ENCODE results near the gene SLC35E4. TPM values are rescaled to one million over a fixed set of nuclear protein-coding genes. Genes with fewer than 3 reads are reported as not detected.
A peak's percentile ranks its signal among the peaks of the same experiment; 100 is the strongest.
"Not testable (repeated sequence)": the region's sequence is repeated elsewhere in the genome, so short reads cannot be mapped to it uniquely, and the experiment has no call there.

The SLC35E4 gene
- total and polyA plus RNA-seq, 12 donors: 0.60 to 7.0 (median 3.3) TPM

- peak within 1 kb of the TSS; percentile 24 to 81 (median 52) for H3K4me3 ChIP-seq
- no peaks in the 10 kb centered on the region for H3K9me3 ChIP-seq (replicated peaks in 1 of 3)
- H3K27me3 ChIP-seq: no peaks in the 10 kb centered on the region
- 0 to 1% (median 0%) methylated on average over 40 to 49 of the region's 49 CpGs for WGBS, 4 donors
- TF ChIP-seq CTCF (IDR thresholded peaks at IDR 0.05): no peak
- TF ChIP-seq POLR2A (IDR thresholded peaks at IDR 0.05): peak in 1 of 2 donors; percentile 37
- peaks cover 0 to 24% of the 10 kb centered on the region in 2 donors for H3K36me3 ChIP-seq (replicated peaks in 1 of 2)
- intact Hi-C loops (cut with DNase I): no loop called here
- peak; percentile 95 to 98 (median 97) for DNase-seq
- H3K4me1 ChIP-seq (replicated peaks in 1 of 2): peaks cover 10 to 13% of the 10 kb centered on the region in 2 donors
- peak within 1 kb of the TSS in 4 of 5 donors; percentile 53 to 88 (median 71) for H3K27ac ChIP-seq
These were observed 43.8 kb upstream of the SLC35E4 start, which contains the start of gene PES1 for GRCh38 chr22:30591588-30592359. Gene PES1, minus strand, starts transcription at chr22:30591910. Its CDS starts 77 bp downstream, at chr22:30591833.

- H3K27ac ChIP-seq: peak overlapping the region in 1 of 5 donors; percentile 84
- H3K27me3 ChIP-seq; DNase-seq; intact Hi-C loops (cut with DNase I); H3K9me3 ChIP-seq (replicated peaks in 1 of 3): not testable (repeated sequence)
- peak overlapping the region in 1 of 4 donors; percentile 81 for H3K4me3 ChIP-seq
- H3K4me1 ChIP-seq (replicated peaks in 1 of 2): peaks cover 10 to 13% of the 10 kb centered on the region in 2 donors
- peaks cover 0 to 19% of the 10 kb centered on the region in 2 donors for H3K36me3 ChIP-seq (replicated peaks in 1 of 2)
- 28 to 35% (median 32%) methylated on average over 17 to 18 of the region's 18 CpGs for WGBS, 4 donors
These were observed 43.2 kb upstream of the SLC35E4 start for GRCh38 chr22:30592360-30592713.

- intact Hi-C loops (cut with DNase I): no loop called here
- Histone ChIP-seq H3K36me3 (replicated peaks in 1 of 2) (no peaks in the 10 kb centered on the region), H3K4me3 (no peak overlapping the region), H3K27ac (no peak overlapping the region), H3K9me3 (replicated peaks in 1 of 3) (no peaks in the 10 kb centered on the region), H3K4me1 (replicated peaks in 1 of 2) (peaks cover 0 to under 1% of the 10 kb centered on the region in 2 donors), H3K27me3 (no peaks in the 10 kb centered on the region)
- DNase-seq: no peak
- no peak for TF ChIP-seq POLR2A (IDR thresholded peaks at IDR 0.05)
- TF ChIP-seq CTCF (IDR thresholded peaks at IDR 0.05): no peak
- WGBS, 4 donors: 40 to 63% (median 55%) methylated on average over 2 of the region's 2 CpGs
These were observed 39.4 kb upstream of the SLC35E4 start for GRCh38 chr22:30596199-30596598.

GRCh38 chr22:30596886-30597285, 38.7 kb upstream of the SLC35E4 start:
- WGBS, 4 donors: 86 to 92% (median 90%) methylated on average over 3 to 29 of the region's 29 CpGs
- no peaks in the 10 kb centered on the region for H3K9me3 ChIP-seq (replicated peaks in 1 of 3)
- no peak for DNase-seq
- H3K4me1 ChIP-seq (replicated peaks in 1 of 2): no peaks in the 10 kb centered on the region
- no peaks in the 10 kb centered on the region for H3K27me3 ChIP-seq
- H3K27ac ChIP-seq: no peak overlapping the region
- no peaks in the 10 kb centered on the region for H3K36me3 ChIP-seq (replicated peaks in 1 of 2)
- H3K4me3 ChIP-seq: no peak overlapping the region
- intact Hi-C loops (cut with DNase I): no loop called here
- TF ChIP-seq CTCF (IDR thresholded peaks at IDR 0.05): no peak
- no peak for TF ChIP-seq POLR2A (IDR thresholded peaks at IDR 0.05)

- intact Hi-C loops (cut with DNase I): no loop called here
- Histone ChIP-seq H3K27me3 (no peaks in the 10 kb centered on the region), H3K4me3 (no peak overlapping the region), H3K27ac (no peak overlapping the region), H3K4me1 (replicated peaks in 1 of 2) (no peaks in the 10 kb centered on the region), H3K9me3 (replicated peaks in 1 of 3) (no peaks in the 10 kb centered on the region), H3K36me3 (replicated peaks in 1 of 2) (no peaks in the 10 kb centered on the region)
- no peak for DNase-seq
- WGBS, 4 donors: 74 to 93% (median 84%) methylated on average over 3 of the region's 3 CpGs
- TF ChIP-seq CTCF (IDR thresholded peaks at IDR 0.05) (no peak), POLR2A (IDR thresholded peaks at IDR 0.05) (no peak)
These were observed 36.6 kb upstream of the SLC35E4 start for GRCh38 chr22:30598986-30599385.

All from adrenal gland (tissue), 12 donors.